GM21723 (cell line): ENCODE results near the gene NEDD4.
"Not testable (repeated sequence)": the region's sequence is repeated elsewhere in the genome, so short reads cannot be mapped to it uniquely, and the experiment has no call there.

Experiments
- ATAC-seq: cut with Tn5 transposase; IDR thresholded peaks from one replicate; pipeline ENCODE4 v1.9.1; 2021; ENCODE audit warnings: mild to moderate bottlenecking, moderate library complexity; ENCODE audit not compliant: unreplicated experiment

NEDD4 gene

DNA sequence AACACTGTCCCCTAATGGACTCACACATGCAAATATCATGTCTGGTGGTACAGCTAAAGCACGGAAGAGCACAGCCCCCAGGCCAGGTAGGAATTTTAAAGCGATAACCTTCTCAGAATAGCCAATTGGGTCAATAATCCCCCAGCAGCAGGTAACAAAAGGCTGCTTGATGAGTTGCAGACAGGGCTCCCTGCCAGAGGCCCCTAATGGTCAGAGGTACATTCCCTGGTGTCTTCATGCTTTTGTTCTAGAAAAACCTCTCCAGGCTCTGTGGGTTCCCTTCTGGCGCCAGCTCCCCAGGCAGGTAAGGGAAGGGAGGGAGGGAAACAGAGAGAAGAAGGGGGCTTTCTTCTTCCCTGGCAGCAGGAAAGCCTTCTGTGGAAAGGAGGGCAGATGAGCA, 207.1 kb downstream of the NEDD4 start:
- no peak for ATAC-seq

- ATAC-seq: not testable (repeated sequence)
Measured at GRCh38 chr15:55785593-55785992, 207.8 kb downstream of the NEDD4 start.

- no peak for ATAC-seq
Measured at GRCh38 chr15:55784286-55784685, 209.1 kb downstream of the NEDD4 start.

DNA sequence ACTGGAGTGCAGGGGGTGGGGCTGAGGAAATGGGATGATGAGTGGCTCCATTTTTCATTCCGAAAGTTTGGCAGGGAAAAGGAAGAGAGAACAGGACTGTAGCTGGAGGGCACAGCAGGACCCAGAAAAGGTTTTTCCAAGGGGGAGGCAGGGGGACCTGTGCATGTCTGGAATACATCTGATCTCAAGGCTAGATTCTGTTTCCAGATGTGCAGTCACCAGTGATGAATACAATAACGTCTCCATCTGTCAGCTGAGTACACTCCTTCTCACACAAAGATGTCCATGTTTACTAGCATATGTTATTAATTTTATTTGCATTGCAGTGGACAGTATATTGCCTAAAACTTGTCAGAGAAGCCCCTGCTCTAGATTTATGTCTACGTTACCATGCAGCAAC, 210.5 kb downstream of the NEDD4 start:
- no peak for ATAC-seq

- no peak for ATAC-seq
Measured at GRCh38 chr15:55780292-55780691, 213.1 kb downstream of the NEDD4 start.

GRCh38 chr15:55778932-55779331, 214.5 kb downstream of the NEDD4 start:
- ATAC-seq: no peak
